Activated naive CD4-positive, alpha-beta T cell treated with anti-CD3 and anti-CD28 coated beads, Interleukin-2, amount 10 ng/mL, durations not matched to agents 5 hours and 36 hours (primary cell): Measurements from ENCODE around the gene CSNK2A2. TPM values are rescaled to one million over a fixed set of nuclear protein-coding genes. Genes with fewer than 3 reads are reported as not detected.

Experiments used
- total RNA-seq, 2 experiments: library from RNA; stranded (reverse); gene quantifications; one replicate each; pipeline ENCODE4 v1.2.3, GENCODE V29; 2021

Gene CSNK2A2
- 10 to 100 TPM; 66.3 to 70.5 TPM for total RNA-seq

GRCh38 chr16:58198022-58198683, at the start of gene CSNK2A2:
Gene CSNK2A2, minus strand, starts transcription at chr16:58198106. Its CDS starts 370 bp downstream, at chr16:58197736.

GRCh38 chr16:58129097-58129936, 68.6 kb downstream of the CSNK2A2 start, which contains the start of gene CFAP20:
Gene CFAP20, minus strand, starts transcription at chr16:58129381. Its CDS starts 266 bp downstream, at chr16:58129115.

Other genes with a start within 250 kb of the CSNK2A2 start
- gene CNGB1, start 227.0 kb downstream of the CSNK2A2 start, total RNA-seq = not detected
- gene ZNF319, start 197.4 kb downstream of the CSNK2A2 start, total RNA-seq = 10 to 100 TPM; 19.3 to 19.6 TPM
- gene USB1, start 196.7 kb downstream of the CSNK2A2 start, total RNA-seq = 10 to 100 TPM; 44.2 to 48.9 TPM
- gene MMP15, start 172.4 kb downstream of the CSNK2A2 start, total RNA-seq = under 1 TPM; 0.63 to 0.99 TPM
- gene CFAP20, start 68.7 kb downstream of the CSNK2A2 start, total RNA-seq = 10 to 100 TPM; 34.1 to 40.8 TPM
- not detected for gene PRSS54, start 96.9 kb upstream of the CSNK2A2 start, total RNA-seq
- 10 to 100 TPM; 11.8 to 13.3 TPM for gene GINS3, start 194.4 kb upstream of the CSNK2A2 start, total RNA-seq